ENCODE data around the gene BANK1. TPM values are rescaled to one million over a fixed set of nuclear protein-coding genes. Genes with fewer than 3 reads are reported as not detected.
"Not testable (repeated sequence)": the region's sequence is repeated elsewhere in the genome, so short reads cannot be mapped to it uniquely, and the experiment has no call there.

BANK1 gene
- total RNA-seq, 1 donor from 2014 or later: 1.1 TPM

DNA sequence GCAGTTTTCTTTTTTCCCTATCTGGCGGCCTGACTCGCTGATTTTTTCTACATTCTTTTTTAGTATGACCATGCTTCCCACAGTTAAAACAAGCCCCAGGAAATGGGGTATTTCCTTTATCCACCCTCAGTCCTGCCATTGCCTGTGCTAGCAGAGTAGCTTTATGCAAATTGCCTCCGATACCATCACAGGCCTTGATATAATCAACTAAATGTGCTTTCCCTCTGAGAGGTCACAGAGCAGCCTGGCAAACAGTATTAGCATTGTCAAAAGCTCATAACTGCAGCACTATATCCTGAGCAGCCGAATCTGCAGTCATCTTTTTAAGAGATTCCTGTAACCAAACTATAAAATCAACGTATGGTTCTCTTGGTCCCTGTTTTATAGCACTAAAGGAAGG, 115.0 kb downstream of the BANK1 start:
- DNase-seq: not testable (repeated sequence)

DNA sequence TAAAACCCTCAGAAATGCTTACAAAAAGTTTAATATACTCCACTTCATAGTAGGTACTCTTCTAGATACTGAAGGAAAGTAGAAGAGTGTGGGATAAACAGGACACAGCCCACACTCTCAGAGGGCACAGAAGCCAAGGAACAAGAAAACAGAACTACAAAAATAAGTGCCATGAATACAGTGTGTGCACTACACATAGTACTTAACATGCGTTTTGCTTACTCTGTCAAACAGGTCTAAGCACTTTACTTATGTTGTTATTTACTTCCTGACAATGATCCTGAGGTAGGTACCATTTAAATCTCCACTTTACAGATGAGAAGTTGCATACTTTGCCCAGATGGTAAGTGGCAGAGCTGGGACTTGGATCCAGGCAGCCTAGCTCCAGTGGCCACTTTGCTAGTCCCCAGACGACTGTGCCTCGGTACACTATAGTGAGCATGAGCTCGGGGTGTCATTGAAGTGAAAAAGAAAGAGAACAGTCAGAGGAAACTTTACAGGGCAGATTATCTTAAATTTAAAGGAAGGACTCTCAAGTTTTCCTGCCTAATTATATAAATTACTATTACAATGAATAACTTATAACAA, 120.3 kb downstream of the BANK1 start:
- DNase-seq: no peak

DNA sequence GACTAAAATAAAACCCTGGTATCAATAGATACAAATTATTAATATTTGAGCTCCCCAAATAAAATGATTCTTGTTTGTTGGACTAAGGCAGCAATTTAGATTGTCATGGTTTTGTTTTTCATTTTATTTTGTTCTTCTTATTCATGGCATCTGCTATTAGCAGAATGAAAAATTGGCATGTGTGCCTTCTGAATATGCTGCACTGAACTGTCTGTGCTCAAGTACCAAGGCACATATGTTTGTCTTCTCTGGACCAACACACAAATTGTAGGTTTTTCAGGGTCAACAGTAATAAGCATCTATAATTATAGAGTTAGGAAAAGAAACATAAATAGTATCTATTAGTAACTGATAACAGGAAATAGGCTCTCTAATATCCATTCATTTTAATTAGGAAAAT, 121.1 kb downstream of the BANK1 start:
- no peak for DNase-seq

DNA sequence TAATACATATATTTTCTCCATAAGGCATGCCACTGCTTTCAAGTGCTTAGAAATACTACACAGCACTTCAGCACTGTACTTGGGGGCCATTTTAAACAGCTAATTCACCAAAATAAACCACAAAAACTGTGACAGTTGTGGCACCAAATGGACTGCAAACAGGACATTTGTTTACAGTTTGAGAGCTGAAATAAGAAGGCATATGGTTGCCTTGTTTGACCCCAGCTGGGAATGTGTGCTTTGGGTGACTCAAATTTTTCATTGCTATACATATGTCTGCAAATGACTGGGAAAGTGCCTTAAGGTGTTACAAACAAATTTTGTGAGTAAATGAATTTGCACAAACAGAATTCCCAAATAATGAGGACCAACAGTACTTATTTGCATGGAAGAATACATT, 124.2 kb downstream of the BANK1 start:
- DNase-seq: no peak

- DNase-seq: no peak
Observed at GRCh38 chr4:101919373-101919977, 128.9 kb downstream of the BANK1 start.

DNA sequence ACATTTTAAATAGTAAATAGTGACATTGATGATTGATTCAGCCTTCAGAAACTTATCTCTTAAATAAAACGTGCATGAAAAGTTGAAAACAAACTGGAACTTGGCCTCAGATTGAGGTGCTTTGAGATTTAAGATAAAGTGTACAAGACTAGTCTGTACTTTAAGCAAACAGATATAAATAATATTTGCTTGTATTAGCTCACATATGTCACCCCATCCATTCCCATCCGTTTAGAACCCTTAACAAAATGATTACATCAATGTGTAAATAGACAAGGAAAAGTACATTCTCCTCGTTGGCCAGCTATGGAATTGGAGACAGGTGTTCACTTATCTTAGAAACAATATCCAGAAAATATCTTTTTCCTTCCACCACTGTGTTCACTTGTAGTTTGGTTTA, 130.8 kb downstream of the BANK1 start:
- DNase-seq: no peak

GRCh38 chr4:101931619-101932018, 141.1 kb downstream of the BANK1 start:
- no peak for DNase-seq

DNA sequence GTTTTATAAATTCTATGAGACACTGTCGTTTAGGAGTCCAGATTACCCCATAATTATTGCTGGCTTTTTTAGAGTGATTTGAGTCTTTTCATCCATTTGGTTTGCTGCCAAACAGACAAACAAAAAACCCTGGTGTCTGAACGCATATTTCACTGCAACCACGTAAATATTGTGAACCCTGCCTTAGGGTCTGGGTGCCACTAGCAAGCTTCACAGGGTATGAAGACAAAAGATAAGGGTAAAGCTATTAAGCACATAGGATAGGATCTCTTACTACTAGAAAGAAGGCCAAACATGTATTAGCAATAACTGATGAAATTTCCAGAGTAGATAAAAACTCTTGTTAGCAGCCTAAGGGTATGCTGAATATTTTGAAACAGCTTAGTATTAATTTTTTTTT, 143.3 kb downstream of the BANK1 start:
- DNase-seq: no peak

- DNase-seq: no peak
Observed at GRCh38 chr4:101938836-101939235, 148.3 kb downstream of the BANK1 start.

DNA sequence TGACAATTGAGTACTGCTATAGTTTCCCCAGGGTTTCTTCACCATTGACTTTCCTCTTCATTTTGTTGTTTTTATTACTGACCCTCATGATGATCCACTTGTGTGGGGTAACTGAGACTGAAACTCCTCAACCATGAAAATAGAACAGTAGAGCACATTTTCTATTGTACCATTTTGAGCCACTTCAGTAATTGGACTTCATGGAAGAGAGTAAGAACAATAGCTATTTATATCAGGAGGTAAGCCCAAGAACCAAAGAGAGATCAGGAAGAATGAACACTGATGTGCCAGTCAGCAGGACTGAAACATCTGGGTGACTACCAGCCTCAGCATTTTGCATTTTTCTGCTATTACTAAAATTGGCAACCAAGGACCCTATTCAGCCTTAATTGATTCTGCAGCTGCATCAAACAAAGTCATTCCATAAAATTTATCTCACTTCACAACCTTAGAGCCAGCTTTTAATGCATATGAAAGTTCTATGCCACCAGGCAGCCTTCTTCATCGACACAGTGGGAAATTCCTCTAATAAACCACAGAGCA, 151.4 kb downstream of the BANK1 start:
- no peak for DNase-seq

DNA sequence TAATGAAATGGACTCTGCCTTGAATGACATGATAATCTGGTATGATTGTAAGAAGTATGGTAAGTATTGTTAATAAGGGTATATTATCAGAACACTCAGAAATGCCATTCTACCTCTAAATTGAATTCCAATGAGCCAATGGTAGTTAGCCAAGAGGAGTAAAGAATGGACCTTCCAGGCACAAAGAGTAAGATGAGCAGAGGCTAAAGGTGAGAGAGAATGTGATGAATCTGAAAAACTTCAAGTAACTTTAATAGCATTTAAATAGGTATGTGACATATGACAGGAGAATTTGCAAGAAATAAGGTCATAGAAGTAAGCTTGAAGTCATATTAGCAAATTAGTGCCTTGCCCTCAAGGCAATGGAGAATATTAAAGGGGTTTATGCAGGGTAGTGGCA, 152.4 kb downstream of the BANK1 start:
- DNase-seq: no peak

- DNase-seq: no peak
Observed at GRCh38 chr4:101944649-101945048, 154.1 kb downstream of the BANK1 start.

GRCh38 chr4:101948055-101948454, 157.5 kb downstream of the BANK1 start:
- no peak for DNase-seq

GRCh38 chr4:101948951-101949350, 158.4 kb downstream of the BANK1 start:
- DNase-seq: no peak

DNA sequence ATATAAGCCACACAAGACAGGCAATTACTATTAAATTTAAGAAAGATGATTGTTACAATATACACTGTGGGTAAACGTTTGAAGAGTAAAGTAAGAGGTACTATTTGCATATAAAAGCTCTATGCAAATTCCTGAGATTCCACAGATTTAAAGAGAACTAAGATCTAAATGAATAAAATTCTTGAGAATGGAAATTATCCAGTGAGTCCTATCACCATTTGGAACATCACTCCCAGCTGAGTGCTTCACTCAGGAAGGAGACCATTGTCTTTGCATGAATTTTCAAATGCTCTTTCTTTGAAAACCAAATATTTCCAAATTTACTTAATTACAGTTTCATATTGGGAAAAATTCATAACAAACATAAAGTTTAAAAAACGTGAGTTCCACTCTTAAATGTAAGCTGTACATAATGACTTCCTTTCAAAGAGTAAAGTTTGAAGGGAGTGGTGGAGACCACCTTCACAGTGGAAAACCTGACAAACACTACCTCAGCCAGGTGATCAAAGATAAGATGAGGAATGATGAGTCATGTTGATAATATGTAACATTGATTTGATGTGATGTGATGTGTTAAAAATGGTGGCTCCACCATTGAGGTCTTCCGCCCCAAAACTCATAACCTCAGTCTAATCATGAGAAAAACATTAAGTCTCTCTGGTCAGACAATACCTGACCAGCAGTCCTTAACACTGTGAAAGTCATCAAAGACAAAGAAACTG, 159.9 kb downstream of the BANK1 start:
- no peak for DNase-seq

- DNase-seq: no peak
Observed at GRCh38 chr4:101952985-101953384, 162.5 kb downstream of the BANK1 start.

DNA sequence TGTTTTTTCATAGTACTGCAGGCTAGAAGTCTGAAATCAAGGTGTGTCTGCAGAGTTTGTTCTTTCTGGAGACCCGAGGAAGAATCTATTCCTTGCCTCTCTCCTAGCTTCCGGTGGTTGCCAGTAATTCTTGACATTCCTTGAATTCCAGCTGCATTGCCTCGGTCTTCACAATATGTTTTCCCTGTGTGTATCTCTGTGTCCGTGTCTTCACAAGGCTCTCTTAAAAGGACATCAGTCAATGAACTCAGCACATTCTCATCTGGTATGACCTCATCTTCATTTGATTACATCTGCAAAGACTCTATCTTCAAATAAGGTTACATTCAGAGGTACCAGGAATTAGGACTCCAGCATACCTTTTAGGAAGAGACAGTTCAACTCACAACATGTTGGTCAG, 163.4 kb downstream of the BANK1 start:
- no peak for DNase-seq

GRCh38 chr4:101954351-101954750, 163.8 kb downstream of the BANK1 start:
- no peak for DNase-seq

GRCh38 chr4:101954975-101955678, 164.6 kb downstream of the BANK1 start:
- DNase-seq: no peak

DNA sequence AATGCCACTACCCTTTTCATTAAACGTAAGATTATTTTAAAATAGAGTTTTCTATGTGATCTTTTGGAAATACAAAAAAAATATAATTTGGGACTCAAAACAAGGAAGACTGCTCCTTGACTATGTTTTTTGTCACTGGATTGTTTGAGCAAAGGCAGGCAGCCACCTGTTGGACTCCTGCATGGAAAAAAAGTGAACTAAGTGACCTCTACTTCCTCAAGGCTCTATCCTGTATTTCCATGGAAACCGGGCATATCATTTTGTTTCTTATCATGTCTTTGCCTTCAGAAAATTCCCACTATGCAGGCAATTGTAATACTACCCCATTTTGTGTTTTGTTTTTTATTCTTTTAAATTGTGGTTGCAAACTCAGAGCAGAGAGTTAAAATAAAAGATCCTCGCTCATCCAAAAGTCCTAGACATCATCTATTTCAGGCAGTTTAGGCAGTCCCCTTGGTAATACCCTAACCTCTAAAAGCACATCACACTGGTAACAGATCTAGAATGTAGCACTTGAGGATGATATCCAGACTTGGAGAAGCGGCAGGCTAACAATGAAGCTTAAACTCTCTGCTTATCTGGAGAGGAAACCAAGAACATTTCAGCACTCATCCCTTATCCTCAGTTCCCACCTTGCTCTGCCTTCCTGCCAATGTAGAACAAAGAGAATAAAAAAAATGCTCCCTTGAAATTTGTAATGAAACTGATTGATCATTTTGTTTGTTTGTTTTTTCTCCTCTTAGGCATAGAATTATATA, 165.7 kb downstream of the BANK1 start:
- DNase-seq: no peak

- no peak for DNase-seq
Observed at GRCh38 chr4:101958547-101958946, 168.0 kb downstream of the BANK1 start.

DNA sequence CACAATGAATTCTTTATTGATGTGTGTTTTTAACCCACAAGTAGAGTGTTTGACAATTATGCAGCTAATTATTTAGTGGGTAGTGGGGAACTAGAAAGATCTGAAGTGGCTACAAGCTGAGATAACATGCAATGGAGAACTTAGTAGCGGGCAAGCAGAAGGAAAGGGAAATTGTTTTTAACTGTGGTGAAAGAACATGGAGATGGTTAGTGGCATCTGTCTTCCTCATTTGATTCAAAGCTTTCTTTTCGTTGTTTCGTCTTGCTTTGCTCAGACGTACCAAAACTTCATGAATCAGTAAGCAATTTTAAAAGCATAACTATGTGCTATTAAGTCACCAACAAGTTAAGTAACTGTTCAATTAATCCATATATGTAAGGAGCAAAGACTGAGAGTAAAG, 169.9 kb downstream of the BANK1 start:
- no peak for DNase-seq

Measured in tongue (tissue), 2 donors.